ENCODE measurements around the gene DNAJB7.

DNA sequence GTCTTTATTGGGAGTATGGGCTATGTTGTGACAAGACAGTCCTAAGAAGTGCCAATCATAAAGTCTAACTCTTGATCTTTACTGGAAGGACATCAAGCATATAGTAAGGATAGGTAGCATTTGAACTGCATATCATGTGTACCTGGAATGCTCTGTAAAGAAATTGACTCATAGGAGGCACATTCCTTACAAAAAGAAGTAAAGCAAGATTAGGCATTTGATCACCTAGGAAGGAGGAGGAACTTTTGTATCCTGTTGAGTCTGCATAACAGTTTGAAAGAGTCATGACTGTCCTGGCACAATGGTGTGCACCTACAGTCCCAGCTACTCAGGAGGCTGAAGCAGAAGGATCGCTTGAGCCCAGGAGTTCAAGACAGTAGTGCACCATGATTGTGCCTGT is 42.2 kb upstream of the DNAJB7 start:
- TF ChIP-seq EGR1 (IDR thresholded peaks at IDR 0.05; ENCODE audit: low read depth in 2 of 2) (no peak), CTCF (IDR thresholded peaks at IDR 0.05; ENCODE audit: low read depth, low read length, missing input control) (no peak), REST (IDR thresholded peaks at IDR 0.05) (no peak), TAF1 (conservative IDR thresholded peaks at IDR 0.05) (no peak), SP1 (IDR thresholded peaks at IDR 0.05) (no peak), YY1 (IDR thresholded peaks at IDR 0.05) (no peak), JUND (IDR thresholded peaks at IDR 0.05) (no peak), RAD21 (IDR thresholded peaks at IDR 0.05) (no peak), ZBTB33 (IDR thresholded peaks at IDR 0.05) (no peak), HNF4G (IDR thresholded peaks at IDR 0.05) (no peak)

Data from liver (tissue), 3 donors.